ENCODE measurements around the gene BLOC1S6. TPM values are rescaled to one million over a fixed set of nuclear protein-coding genes. Genes with fewer than 3 reads are reported as not detected.

BLOC1S6 gene
- total RNA-seq, 1 donor from 2014 or later = 41.2 TPM

GRCh38 chr15:45657254-45657653 lies 70.1 kb downstream of the BLOC1S6 start:
- TF ChIP-seq CTCF (IDR thresholded peaks at IDR 0.05) = no peak
- no peak for ATAC-seq (ENCODE audit: low read depth)
- Mint-ChIP-seq H3K36me3 (ENCODE audit: low read depth) (peaks cover 29% of the 10 kb centered on the region), H3K27me3 (no peaks in the 10 kb centered on the region), H3K4me3 (no peak overlapping the region), H3K9me3 (no peaks in the 10 kb centered on the region), H3K4me1 (peaks cover 23% of the 10 kb centered on the region), H3K27ac (no peak overlapping the region)
- no peak for DNase-seq
- CTCF ChIA-PET = no interaction called here
- intact Hi-C loops (cut with micrococcal nuclease) = no loop called here
- POLR2A ChIA-PET = no interaction called here

DNA sequence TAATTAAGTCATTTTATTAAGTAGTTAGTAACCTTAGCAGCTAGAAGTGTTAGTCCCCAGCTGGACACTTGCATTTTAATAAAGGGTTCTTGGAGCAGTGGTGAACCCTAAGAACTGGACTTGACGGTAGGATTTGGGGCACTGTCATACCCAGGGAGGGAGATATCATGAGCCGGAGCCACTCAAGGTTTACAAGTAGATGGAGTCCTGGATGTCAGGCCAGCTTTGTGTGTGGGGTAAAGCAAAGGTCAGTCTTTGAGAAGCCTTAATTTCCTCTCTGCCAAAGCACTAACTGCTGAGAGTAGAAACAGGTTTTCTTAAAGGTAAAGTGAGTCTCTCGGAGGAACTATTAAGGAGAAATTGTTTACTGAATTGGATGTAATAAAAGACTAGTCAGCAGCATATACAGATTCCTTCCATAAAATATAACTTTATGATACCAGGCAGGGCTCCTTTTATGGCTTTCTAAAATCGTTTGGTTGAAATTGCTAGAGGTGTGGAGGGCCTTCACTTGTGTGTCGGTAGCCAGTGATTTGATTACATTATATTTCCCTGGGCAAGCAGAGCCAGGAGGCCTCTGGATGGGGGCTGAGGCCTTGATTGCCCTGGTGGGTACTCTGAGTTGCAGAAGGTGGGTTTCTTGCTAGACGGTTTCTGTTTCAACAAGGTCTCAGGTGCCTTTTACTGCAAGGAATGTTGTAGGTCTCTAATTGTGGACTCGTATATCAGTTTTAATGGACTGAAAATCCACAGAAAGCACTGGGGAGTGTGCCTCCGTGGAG lies 70.8 kb downstream of the BLOC1S6 start:
- peaks cover 21% of the 10 kb centered on the region for H3K4me1 Mint-ChIP-seq
- intact Hi-C loops (cut with micrococcal nuclease) = no loop called here
- no peak overlapping the region for H3K4me3 Mint-ChIP-seq
- CTCF ChIA-PET = no interaction called here
- no peak for DNase-seq
- ATAC-seq (ENCODE audit: low read depth) = no peak
- no peak for TF ChIP-seq CTCF (IDR thresholded peaks at IDR 0.05)
- no peak overlapping the region for H3K27ac Mint-ChIP-seq
- POLR2A ChIA-PET = no interaction called here
- no peaks in the 10 kb centered on the region for H3K27me3 Mint-ChIP-seq
- H3K9me3 Mint-ChIP-seq = no peaks in the 10 kb centered on the region
- peaks cover 36% of the 10 kb centered on the region for H3K36me3 Mint-ChIP-seq (ENCODE audit: low read depth)

Other genes starting within 250 kb of the BLOC1S6 start
- gene GATM, start 208.8 kb upstream of the BLOC1S6 start, total RNA-seq = 12.6 and 15.7 TPM in 2 replicates
- gene SLC30A4, start 64.6 kb upstream of the BLOC1S6 start, total RNA-seq = 3.7 and 3.9 TPM in 2 replicates
- 39.2 and 44.9 TPM in 2 replicates for gene SQOR, start 47.6 kb downstream of the BLOC1S6 start, total RNA-seq

All from activated B cell treated with CpG ODN at 0.5 μM for 24 hours (primary cell).